ENCODE data around the gene PCED1A. TPM values are rescaled to one million over a fixed set of nuclear protein-coding genes. Genes with fewer than 3 reads are reported as not detected.

Gene PCED1A
- total RNA-seq, 3 donors from 2014 or later: 23.4 to 38.0 (median 36.6) TPM

DNA sequence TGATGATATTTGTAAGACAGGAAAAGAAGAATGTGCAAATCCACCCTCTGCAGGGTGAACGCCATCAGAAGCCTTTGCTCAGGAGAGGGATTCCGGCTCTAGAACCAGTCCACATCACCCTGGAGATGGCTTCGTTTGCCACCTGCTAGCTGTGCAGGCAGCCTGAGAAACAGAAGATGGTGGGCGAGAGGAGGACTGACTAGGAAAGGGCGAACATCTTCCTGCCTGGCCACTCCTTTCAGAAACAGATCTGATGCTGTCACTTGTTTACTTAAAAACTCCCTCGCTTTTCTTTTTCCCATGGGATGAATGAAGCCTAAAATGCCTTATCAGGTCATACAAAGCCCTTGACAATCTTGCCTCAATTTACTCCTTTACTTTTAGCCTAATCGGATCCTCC is 34.0 kb upstream of the PCED1A start:
- TF ChIP-seq, protein P1, sequence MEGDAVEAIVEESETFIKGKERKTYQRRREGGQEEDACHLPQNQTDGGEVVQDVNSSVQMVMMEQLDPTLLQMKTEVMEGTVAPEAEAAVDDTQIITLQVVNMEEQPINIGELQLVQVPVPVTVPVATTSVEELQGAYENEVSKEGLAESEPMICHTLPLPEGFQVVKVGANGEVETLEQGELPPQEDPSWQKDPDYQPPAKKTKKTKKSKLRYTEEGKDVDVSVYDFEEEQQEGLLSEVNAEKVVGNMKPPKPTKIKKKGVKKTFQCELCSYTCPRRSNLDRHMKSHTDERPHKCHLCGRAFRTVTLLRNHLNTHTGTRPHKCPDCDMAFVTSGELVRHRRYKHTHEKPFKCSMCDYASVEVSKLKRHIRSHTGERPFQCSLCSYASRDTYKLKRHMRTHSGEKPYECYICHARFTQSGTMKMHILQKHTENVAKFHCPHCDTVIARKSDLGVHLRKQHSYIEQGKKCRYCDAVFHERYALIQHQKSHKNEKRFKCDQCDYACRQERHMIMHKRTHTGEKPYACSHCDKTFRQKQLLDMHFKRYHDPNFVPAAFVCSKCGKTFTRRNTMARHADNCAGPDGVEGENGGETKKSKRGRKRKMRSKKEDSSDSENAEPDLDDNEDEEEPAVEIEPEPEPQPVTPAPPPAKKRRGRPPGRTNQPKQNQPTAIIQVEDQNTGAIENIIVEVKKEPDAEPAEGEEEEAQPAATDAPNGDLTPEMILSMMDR (IDR thresholded peaks at IDR 0.05): no peak
- no peak for TF ChIP-seq POLR2A (IDR thresholded peaks at IDR 0.05)
- TF ChIP-seq POLR2AphosphoS5 (IDR thresholded peaks at IDR 0.05): no peak
- H3K27me3 ChIP-seq: no peaks in the 10 kb centered on the region
- no peak for DNase-seq (ENCODE audit: low spot score in 2 of 2)
- H3K4me1 ChIP-seq: peaks cover 0 to 12% of the 10 kb centered on the region in 2 donors
- H3K4me3 ChIP-seq: peak overlapping the region; percentile 80 to 94 (median 94)
- H3K27ac ChIP-seq: no peak overlapping the region
- no peaks in the 10 kb centered on the region for H3K36me3 ChIP-seq
- intact Hi-C loops (cut with DNase I; ENCODE audit: low total_unique reads): no loop called here
- H3K9me3 ChIP-seq: no peaks in the 10 kb centered on the region

DNA sequence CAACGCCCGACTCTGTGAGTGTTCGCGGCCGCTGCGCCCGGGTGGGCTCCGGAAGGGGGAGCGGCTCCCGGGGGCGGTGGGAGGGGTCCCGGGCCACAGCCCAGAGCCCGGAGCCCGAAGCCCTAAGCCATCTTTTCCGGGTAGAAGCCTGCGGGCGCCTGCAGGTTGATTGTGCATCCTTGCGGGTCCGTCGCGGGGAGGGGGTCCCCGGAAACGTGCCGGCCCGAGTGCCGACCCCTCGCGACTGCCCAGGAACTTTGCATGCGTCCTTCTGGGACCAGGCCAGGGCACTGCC is 33.2 kb upstream of the PCED1A start:
- H3K36me3 ChIP-seq: no peaks in the 10 kb centered on the region
- H3K27ac ChIP-seq: peak overlapping the region; percentile 86 to 88
- intact Hi-C loops (cut with DNase I; ENCODE audit: low total_unique reads): no loop called here
- peak in 1 of 2 donors; percentile 28 for DNase-seq (ENCODE audit: low spot score in 2 of 2)
- H3K4me3 ChIP-seq: peak overlapping the region; percentile 80 to 94 (median 94)
- TF ChIP-seq POLR2AphosphoS5 (IDR thresholded peaks at IDR 0.05): no peak
- no peak for TF ChIP-seq POLR2A (IDR thresholded peaks at IDR 0.05)
- TF ChIP-seq, protein P1 (IDR thresholded peaks at IDR 0.05): no peak
- no peaks in the 10 kb centered on the region for H3K9me3 ChIP-seq
- H3K27me3 ChIP-seq: no peaks in the 10 kb centered on the region
- H3K4me1 ChIP-seq: peaks cover 0 to 12% of the 10 kb centered on the region in 2 donors

DNA sequence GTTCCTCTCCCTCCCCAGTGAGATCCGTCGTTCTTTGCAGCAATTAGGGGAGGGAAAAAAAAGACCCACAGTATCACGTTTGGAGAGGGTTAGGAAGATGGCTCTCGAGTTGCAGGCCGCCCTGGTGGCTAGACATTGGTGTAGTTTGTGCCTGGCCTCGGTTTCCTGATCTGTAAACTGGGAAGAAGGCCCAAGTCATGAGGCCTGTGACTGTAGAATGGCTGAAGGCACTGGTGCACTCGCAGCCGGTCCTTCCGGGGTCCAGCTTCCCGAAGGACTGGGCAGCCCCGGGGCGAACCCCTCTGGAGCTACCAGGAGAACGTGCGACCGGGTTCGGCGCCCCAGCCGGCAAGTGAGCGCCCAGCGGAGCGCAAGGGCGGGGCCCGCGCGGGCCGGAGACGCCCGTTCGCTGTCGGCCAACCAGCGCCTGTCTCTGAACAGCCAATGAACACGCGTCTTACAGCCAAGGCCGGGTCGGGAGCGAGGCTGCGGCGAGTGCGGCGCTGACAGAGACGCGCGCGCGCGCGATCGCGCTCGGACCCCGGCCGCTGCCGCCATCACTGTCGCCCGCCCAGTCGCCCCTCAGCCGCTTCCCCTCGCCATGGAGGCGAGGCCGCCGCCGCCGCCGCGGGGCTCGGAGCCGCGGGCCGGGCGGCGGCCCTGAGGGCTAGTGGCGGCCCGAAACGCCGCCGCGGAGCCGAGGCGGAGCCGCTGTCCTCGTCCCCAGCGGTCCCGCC is 32.7 kb upstream of the PCED1A start, which contains the start of gene PTPRA:
TSS of gene PTPRA (plus strand) at position 472 of the 737 bp plus-strand sequence. CDS start 90,797 bp downstream, outside the sequence.
- H3K36me3 ChIP-seq: no peaks in the 10 kb centered on the region
- no peaks in the 10 kb centered on the region for H3K9me3 ChIP-seq
- intact Hi-C loops (cut with DNase I; ENCODE audit: low total_unique reads): no loop called here
- TF ChIP-seq, protein P1 (IDR thresholded peaks at IDR 0.05): no peak
- TF ChIP-seq POLR2AphosphoS5 (IDR thresholded peaks at IDR 0.05) (peak; percentile 11 to 83 (median 41)), POLR2A (IDR thresholded peaks at IDR 0.05) (peak; percentile 42)
- H3K4me3 ChIP-seq: peak within 1 kb of the TSS; percentile 80 to 94 (median 94)
- H3K27ac ChIP-seq: peak within 1 kb of the TSS; percentile 86 to 88
- H3K27me3 ChIP-seq: no peaks in the 10 kb centered on the region
- H3K4me1 ChIP-seq: peaks cover 0 to 12% of the 10 kb centered on the region in 2 donors
- peak; percentile 83 to 86 for DNase-seq (ENCODE audit: low spot score in 2 of 2)

DNA sequence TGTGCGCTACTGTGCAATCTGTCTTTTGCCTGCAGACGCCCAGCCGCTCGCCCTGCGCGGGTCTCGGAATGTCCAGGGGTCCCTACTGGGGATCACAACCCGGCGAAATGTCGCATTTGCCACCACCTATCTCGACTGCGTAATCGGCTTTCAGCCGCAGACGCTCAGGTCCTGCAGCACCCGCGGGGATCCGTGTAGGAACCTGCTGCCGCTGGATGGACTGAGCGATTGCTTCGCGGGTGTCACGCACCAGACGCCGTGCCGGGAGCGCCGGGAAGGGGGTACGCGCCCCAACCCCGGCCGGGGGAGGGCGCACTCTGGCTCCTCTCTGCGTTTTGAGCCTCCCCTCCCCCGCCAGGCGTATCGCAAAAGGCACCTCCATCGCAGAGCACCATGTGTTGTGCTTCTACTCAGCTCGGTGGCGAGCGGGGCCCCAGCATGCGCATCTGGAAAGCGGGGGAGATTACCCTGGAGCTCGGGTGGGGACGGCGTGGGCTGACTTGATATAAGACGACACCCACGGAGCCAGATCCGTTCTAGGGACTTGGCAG is 32.1 kb upstream of the PCED1A start:
- Histone ChIP-seq H3K27me3 (no peaks in the 10 kb centered on the region), H3K9me3 (no peaks in the 10 kb centered on the region), H3K27ac (no peak overlapping the region), H3K4me1 (peaks cover 0 to 12% of the 10 kb centered on the region in 2 donors), H3K4me3 (peak overlapping the region; percentile 80 to 94 (median 94)), H3K36me3 (no peaks in the 10 kb centered on the region)
- TF ChIP-seq, protein P1 (IDR thresholded peaks at IDR 0.05): no peak
- peak in 1 of 2 donors; percentile 27 for DNase-seq (ENCODE audit: low spot score in 2 of 2)
- intact Hi-C loops (cut with DNase I; ENCODE audit: low total_unique reads): no loop called here

Measured in breast epithelium (tissue), 4 donors.